Measurements from ENCODE around the gene STAP2.

GRCh38 chr19:4376028-4376670 is 37.5 kb upstream of the STAP2 start:
- no peak for TF ChIP-seq CTCF (IDR thresholded peaks at IDR 0.05; ENCODE audit: low read length)
- no peak for TF ChIP-seq EZH2 (IDR thresholded peaks at IDR 0.05; ENCODE audit: borderline replicate concordance, low read length)
